NCI-H2107 (cell line): Measurements from ENCODE around the gene ABCB6.
"Not testable (repeated sequence)": the region's sequence is repeated elsewhere in the genome, so short reads cannot be mapped to it uniquely, and the experiment has no call there.

ENCODE experiments used
- DNase-seq: peaks from one replicate; lab custom pipeline; 2025; lab: John Stamatoyannopoulos, UW

Gene ABCB6

DNA sequence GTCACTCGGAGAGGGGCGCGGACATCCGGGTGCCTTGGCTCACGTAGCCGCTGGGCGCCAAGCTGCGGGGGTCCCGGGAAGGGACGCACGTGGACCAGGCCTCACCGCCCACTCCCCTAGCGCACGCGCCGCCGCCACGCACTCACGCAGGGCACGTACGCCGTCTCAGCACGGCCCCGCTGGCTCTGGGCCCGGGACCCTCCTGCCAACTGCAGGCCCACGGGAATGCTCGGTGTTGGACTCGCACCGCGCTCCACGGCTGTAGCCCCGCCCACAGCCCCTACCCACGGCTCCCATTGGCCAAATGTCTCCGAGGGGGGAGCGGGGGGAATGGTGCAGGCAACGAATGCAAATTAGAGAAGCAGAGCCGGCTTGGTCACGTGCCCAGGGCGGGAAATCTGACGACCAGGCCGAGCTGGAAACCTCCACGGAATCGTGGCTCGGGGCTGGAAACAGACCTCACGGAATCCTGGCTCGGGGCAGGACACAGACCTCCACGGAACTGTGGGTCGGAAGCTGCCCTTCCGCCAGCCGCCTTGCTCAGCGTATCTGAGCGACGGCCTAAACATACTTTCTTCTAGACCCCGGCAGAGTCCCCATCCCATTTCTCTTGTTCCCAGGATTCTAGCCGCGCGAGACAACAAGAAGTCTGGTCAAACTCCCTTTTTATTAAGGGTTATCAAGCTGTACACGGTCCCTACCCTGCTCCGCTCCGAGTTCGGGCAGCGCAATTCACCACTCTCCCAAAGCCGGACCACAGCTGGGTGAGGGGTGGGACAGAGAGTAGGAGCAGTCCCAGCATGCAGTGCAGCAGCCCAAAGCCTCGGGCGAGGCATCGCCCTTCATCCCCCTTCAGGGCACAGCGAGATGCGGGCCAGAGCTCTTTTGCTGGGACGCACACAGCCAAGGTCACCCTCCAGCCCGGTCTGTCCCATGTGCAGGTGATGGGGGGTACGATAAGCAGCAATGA, at the start of gene ABCB6:
ABCB6 (minus strand) TSS at position 227 of the 970 bp plus-strand sequence. CDS start 285 bp downstream, outside the sequence.
- peak; percentile 81 for DNase-seq

DNA sequence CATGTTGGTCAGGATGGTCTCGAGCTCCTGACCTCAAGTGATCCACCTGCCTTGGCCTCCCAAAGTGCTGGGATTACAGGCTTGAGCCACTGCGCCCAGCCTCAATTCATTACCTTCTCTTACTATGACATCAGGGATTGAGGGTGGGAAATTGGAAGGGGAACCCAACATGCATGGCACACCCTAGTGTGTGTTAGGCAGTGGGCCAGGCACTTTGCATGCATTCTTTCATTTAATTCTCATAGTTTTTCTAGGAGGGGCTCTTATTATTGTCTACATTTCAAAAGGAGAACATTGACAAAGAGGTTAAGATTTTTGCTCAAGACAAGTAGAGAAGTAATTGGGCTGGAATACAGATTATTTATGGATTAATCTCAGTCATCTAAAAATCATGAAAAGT, 49.5 kb upstream of the ABCB6 start:
- DNase-seq = no peak

DNA sequence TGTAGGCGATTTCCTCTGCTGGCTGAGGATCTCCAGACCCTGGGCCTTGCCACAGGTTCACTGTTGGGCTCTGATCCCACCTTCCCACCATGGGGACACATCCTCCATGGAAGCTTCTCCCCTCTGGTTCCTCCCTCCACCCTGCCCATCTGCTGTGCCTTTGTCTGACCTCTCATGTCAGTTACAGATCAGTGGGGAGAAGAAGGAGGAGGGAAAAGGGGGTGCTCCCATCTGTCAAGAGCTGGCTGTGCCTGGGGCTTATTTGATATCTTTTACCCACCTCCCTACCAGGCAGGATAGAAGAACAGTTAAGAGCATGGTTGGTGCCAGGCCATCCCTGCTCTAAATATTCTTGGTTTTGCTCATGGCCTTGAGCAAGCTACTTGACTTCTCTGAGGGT, 48.1 kb upstream of the ABCB6 start:
- DNase-seq = no peak

DNA sequence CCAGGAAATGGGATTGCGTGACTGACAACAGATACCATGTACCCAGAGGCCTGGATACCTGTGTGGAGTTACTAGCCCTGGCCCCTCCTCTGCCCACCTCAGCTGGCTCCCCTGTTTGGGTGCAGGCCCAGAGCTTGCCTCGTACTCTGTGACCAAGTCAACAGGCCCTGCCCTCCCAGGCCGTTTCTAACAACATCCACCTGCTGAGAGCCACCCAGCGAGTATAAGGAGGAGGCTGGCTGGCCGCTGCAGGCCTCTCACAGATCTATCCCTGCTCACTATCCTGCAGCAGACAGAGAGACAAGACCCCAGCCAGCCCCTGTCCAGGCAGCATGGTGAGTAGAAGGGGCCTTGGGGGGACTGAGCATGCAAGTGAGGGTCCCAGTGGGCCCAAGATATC, 47.5 kb upstream of the ABCB6 start:
- DNase-seq = no peak

DNA sequence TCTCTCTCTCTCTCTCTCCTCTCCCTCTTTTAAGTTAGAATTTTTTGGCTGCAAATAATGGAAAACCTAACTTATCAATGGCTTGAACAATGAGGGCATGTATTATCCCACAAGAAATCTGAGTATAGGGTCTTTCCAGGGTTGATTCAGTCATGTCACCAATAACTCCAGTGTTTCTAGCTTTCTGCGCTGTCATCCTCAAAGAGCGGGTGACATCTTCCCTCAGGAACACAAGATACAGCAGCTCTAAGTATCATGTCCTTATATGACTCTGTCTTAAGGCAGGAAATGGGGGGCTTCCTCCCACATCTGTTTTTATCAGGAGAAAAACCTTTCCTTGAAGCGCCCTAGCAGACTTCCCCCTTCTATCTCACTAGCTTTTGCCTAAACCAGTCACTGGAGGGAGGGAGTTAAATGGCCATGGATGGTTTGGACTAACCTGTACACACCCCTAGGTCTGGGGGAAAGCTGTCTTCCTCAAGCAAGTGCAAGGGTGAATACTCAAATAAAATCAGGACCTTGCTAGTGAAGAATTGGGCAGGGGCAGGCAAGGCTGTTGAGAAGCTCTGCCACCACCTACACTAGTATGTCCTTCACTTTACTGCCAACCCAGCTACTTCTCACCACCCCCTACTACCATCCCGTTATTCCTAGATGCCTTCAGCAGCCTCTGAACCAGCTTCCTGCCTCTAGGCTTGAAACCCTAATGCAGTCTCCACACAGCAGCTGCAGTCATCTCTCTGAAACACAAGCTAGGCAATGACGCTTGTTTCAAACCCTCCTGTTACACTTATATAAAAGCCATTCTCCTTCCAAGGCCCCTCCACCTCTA, 42.5 kb upstream of the ABCB6 start:
- DNase-seq = no peak

DNA sequence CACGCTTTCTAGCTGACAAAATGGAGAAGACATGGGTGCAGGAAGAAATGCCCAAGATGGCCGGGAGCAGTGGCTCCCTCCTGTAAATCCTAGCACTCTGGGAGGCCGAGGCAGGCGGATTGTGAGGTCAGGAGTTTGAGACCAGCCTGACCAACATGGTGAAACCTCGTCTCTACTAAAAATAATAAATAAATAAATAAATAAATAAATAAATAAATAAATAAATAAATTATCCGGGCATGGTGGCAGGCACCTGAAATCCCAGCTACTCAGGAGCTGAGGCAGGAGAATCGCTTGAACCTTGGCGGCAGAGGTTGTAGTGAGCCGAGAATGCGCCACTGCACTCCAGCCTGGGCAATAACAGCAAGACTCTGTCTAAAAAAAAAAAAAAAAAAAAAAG, 40.2 kb upstream of the ABCB6 start:
- not testable (repeated sequence) for DNase-seq

DNA sequence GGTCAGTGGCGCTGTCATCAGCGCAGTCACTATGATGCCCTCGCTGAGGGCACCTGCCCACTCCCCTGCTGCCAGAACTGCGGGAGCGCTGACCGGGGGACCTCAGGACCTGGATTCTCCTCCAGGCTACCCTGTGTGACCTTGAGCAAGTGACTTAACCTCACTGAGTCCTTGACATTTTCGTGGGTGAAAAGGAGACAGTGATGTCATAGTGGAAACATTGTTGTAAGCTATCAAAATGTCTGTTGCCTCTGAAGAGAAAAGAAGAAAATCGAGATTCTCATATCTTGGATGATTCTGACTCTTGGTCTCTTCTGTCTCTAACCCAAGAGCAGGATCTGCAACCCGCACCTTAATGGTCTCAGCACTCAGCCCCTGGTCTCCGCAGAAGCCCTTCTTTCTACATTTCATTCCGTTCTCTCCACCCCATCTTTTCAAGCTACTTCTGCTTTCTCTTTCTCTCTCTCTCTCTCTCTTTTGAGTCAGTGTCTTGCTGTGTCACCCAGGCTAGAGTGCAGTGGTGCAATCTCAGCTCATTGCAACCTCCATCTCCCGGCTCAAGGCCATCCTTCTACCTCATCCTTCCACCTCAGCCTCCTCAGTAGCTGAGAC, 35.9 kb upstream of the ABCB6 start:
- no peak for DNase-seq

DNA sequence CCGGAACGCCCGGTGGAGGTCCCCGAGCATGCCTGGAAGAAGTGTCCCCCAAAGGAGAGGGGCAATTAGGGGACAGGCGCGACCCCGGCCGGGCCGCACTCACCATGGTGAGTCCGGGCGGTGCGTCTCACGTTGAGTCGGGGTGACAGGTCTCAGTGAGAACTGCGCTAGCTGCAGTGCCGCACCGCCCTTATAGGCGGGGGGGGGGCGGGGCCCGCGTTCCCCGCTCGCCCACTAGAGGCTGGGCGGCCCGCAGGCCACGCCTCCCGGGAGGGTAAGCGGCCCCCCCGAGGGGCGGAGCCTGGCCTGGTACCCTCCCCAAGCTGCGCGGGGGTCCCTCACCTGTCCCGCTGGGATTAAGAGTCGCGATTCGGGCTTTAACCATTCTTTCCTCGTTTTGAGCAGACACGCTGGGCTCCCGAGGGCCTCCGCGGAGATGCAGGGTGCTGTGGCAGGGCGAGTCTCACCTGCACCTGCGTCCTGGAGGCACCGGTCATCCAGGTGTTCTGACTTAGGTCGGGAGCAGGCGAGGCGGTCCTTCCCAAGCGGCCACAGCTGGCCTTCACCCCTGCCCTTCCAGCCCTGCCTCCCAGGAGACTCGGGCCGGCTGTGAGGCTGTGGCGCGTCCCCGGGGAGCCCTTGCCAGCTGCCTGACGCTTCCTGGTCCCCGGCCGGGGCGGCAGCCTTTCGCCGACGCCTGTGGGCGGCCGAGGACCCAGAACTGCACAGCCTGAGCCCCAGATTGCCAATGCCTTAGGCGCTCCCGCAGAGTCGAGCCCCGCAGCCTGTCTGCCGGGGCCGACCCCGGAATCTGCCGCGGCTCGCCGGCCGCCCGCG, 35.2 kb upstream of the ABCB6 start, which contains the start of gene TUBA4A:
TUBA4A (minus strand) TSS at position 166 of the 837 bp plus-strand sequence; CDS start at position 106, 60 bp downstream.
- peak; percentile 38 for DNase-seq

DNA sequence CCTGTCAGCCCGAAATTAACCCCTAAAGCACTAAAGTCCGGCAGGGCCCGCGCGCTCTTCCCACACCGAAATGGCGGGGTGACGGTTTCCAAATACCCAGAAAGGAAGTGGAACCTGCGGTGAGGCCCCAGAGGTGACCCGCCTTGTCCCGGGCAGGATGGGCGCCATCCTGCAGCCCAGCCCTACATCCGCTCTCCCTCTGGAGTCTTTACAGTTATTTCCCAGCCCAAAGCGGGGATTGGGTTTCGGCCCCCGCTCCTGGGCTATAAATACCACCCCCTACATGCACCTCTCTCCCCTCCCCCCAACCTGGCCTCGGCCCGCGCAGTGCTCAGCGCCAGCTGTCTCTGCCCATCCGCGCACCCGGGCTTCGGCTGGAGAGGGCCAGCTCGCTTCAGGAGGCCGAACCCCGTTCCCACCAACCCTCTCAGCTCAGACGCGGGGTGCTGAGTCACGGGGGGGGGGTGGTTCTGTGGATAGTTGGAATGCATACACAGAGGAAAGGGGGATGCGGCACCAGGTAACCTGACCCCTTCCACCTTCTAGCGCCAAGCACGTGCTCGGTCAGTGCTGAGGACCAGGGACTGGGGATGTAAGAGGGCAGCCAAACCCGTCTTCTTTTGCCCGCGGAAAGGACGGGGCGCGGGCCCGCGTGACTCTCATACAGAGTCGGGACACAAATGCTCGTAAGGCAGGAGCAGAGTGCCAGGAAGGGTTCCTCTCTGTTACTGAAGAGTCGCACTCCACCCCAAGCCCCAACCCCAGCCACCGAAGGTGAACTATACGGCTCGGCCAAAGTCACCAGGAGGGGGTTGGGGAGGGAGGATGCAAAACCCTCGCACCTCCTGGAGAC, 34.4 kb upstream of the ABCB6 start, which contains the start of gene TUBA4B:
TUBA4B (plus strand) TSS at position 344 of the 853 bp plus-strand sequence; CDS start at position 509, 165 bp downstream.
- no peak for DNase-seq

DNA sequence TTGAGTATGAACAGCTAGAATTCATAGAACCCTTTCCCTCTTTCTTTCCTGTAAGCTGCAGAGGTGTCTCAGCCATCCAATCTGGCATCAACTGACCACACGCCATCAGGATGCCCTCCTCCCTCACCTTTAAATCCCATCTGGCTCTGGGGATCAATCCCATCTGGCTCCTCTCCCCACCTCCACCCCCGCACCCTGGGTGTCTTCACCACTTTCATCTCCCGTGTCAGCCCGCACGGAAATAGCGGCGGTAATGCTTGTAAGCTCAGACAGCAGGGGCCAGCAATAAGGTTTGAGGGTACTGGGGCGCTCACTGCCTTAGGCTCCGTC, 33.8 kb upstream of the ABCB6 start:
- no peak for DNase-seq

DNA sequence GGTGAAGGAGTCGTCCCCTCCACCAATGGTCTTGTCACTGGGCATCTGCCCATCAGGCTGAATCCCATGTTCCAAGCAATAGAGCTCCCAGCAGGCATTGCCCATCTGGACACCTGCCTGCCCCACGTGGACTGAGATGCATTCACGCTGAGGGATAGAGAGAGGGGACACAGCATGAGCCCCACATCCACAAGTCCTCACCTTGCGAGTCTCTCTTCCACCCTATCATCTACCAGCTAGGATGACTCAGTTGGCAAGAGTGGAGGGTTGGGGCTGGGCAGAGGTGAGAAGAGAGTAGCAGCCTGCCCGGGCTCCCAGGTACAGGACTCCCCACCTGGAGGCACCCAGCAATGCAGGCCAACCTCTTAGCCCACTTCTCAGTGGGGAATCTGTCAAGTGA, 33.3 kb upstream of the ABCB6 start:
- DNase-seq = peak; percentile 6

DNA sequence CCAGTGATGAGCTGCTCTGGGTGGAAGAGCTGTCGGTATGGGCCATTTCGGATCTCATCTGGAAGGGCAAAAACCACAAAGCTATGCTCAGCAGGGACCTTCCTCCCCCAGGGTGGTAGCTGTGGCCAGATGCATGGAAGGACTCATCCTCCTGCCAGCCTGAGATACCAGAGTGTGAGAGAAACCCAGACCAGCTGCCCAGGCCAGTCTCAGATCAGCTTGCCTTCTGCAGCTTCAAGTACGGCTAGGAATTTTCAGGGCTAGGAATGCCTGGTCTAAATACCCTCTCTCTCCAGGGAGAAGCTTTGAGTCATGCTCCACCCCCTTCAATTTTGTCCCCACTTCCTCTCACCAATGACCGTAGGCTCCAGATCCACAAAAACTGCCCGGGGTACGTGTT, 32.9 kb upstream of the ABCB6 start:
- no peak for DNase-seq

DNA sequence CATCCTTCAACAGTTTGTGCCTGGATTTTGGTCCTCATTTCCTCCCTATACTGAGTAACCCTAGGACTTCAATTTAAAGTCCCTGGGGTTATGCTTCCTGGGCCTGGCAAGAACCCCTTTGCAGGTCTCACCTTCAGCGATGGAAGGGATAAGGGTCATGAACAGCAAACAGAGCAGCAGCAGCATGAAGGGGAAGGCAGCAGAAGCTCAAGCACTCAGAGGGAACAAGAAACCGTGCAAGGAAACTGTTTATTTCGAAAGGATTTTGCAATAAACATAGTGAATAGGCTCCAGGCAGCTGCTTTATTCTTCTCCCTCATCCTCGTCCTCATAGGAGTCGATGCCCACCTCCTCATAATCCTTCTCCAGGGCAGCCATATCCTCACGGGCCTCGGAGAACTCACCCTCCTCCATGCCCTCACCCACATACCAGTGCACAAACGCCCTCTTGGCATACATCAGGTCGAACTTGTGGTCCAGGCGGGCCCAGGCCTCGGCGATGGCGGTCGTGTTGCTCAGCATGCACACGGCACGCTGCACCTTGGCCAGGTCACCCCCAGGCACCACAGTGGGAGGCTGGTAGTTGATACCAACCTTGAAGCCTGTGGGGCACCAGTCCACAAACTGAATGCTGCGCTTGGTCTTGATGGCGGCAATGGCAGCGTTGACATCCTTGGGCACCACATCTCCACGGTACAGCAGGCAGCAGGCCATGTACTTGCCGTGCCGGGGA, 31.5 kb upstream of the ABCB6 start:
- DNase-seq = no peak

DNA sequence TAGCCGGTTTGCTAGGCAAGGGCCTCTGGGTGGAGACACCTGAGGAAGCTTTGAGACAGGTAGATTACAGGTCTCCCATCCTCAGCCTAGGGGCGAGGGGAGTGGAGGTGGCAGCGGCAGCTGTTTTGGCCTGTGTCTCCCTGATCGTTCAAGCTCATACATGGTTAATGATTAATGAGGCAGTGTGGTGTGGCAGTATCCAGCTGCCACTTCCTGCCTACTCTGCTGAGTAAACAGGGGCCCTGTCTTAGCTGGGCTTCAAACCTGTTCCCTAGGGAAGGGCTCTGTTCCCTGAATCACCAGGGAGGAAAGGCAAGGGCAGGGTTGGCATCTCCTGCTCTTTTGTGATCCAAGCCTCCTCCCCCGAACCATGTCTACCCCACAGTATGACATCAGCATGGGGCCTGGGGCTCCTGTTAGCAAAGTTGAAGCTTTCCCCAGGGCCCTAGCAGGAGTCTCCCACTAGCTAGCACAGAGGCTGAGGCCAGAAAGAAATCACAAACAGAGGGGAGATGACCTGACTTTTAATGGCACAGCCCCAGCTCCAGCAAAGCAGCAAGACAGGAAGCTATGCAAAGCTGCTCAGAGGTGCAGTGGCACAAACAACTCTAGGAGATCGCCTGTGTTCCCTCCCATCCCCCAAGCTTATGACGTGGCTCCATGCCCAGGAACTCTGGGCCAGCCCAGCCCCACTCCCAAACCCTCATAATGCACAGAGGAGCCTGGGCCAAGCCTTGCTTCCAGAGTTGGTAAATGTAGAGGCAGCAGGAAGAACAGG, 30.6 kb upstream of the ABCB6 start:
- peak; percentile 40 for DNase-seq

DNA sequence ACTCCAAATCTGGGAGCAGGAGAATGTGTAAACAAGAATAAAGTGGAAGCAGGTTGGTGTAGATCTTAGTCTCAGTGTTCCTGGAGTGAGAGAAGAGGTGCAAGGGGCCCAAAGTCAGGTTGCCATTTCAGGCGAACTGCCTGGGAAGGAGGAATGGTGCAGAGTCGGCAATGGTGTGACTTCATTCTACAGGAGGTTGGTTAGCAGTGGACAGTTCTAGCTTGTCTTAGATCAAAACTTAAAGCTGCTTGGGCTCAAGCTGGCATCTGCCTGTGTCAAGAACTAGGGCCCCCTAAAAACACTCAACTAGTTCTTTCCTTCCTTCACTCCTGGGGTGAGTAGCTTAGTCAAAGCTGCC, 30.1 kb upstream of the ABCB6 start:
- DNase-seq = no peak

DNA sequence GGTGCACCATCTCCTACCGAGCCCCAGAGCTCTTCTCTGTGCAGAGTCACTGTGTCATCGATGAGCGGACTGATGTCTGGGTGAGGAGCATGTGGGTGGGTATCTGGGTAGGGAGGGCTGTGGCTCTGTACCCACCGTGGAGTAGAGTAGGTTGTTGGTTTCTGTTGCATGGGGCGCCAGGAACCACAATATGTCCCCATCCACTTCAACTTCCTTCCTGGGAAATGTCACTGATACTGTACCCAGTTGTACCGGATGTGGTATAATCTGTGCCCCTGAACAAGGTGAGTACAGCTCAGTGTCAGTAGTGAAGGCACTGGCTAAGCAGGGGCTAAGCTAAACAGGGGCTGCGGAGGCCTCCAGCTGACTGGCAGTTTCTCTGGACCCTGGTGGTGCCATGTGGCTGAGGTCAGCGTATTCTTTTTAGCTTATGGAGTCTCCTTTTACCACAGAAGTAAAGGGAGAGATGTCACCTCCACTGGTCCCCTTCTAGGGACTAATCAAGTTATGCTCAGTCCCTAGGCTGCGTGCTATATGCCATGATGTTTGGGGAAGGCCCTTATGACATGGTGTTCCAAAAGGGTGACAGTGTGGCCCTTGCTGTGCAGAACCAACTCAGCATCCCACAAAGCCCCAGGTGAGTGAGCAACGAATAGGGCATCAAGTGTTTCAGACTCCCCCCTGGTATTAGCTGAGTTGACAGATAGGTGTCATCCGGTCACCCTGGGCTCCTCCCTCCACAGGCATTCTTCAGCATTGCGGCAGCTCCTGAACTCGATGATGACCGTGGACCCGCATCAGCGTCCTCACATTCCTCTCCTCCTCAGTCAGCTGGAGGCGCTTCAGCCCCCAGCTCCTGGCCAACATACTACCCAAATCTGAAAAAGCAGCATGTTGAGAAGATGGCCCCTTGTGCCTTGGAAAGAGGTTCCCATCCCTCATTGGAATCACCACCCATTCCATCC, 29.2 kb upstream of the ABCB6 start:
- no peak for DNase-seq

DNA sequence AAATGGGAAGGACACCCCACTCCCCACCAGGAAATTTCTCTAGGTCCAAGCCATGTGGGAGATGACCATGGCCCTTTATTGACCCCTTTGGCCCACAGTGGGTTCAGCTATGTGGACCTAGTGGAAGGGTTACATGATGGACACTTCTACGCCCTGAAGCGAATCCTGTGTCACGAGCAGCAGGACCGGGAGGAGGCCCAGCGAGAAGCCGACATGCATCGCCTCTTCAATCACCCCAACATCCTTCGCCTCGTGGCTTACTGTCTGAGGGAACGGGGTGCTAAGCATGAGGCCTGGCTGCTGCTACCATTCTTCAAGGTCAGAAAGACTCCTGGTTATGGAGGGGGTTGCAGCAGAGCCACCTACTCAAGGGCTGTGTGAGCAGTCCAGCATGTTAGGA, 27.8 kb upstream of the ABCB6 start:
- no peak for DNase-seq

DNA sequence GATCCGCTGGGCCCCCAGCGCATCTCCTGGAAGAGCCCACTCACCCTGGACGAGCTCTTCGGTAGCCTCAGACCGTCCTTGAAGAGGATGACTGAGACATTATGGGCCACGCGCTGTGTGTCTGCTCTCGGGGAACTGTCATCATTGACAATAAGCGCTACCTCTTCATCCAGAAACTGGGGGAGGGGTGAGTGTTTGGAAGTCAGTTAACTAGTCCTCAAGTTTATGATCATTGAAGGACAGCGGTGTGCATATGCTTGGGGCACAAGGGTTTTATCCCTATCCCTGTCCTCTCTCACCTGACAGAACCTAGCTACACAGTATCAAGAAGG, 27.1 kb upstream of the ABCB6 start:
- no peak for DNase-seq
